H4 (cell line): ENCODE results near the gene SOX5. TPM values are rescaled to one million over a fixed set of nuclear protein-coding genes. Genes with fewer than 3 reads are reported as not detected.
"Not testable (repeated sequence)": the region's sequence is repeated elsewhere in the genome, so short reads cannot be mapped to it uniquely, and the experiment has no call there.

ENCODE experiments used
- DNase-seq: peaks from one replicate; pipeline ENCODE4 v3.0.0-alpha.2; 2015; ENCODE audit warnings: low spot score
- total RNA-seq: library from RNA; depleted of rRNA; stranded (reverse); fragments of >200 nt; shearing (Covaris generic); gene quantifications from 2 replicates; pipeline ENCODE4 v1.2.3, GENCODE V29; 2014

SOX5 gene
- total RNA-seq, 1 experiment from 2014 or later, result 2.5 TPM

DNA sequence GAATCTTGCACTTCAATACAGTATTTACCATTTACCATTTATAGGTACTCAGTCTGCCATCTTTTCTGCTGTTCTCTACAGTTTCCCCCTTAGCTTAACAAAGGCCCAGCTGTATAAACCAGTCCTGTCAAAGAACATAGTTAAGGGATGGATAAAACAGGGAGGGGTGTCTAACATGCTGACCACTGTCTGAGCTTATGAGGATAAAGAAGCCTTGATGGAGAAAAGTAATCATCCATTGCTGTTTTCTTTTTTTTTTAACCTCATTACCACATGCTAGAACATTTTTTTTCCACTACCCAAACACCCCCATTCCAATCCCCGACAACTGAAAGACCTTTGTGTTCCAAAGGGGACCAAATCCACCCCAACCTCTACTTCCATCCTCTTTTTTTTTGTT lies 39.9 kb downstream of the SOX5 start:
- DNase-seq, result no peak

DNA sequence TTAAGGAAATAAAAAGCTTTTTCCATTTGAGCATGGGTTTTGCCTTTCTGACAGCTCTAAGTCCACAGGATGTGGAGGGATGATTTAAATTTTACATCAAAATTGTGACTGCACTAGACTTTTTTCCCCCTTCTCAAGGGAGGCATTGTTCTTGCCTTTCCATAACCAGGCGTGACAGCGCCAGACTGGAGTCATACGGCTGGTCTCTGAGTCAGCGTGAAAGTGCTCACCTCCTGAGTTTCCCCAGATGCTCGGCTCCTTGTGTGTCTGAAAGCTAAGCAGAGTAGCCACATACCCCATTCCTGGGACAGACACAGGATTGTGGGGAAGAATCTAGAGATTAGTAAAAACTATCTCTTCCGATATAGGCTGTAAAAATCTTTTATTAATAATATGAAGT lies 43.1 kb downstream of the SOX5 start:
- peak; percentile 79 for DNase-seq

DNA sequence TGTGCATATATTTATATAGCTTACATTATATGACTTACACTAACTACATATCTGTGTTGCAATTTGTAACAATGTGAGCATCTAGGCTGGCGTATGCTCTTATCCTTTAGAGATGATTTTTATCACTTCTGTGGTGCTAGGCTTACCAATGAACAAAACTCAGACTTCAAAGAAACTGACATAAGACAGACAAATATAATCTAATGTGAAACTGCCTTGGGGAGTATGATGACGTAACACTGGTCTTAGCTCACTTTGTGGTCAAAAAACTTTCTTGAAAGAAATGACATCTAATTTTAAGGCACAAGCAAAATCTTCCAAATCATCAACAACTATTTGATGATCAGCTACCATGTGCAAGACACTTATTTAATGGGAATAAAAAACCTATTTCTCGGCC lies 50.0 kb downstream of the SOX5 start:
- DNase-seq, result no peak

- DNase-seq, result no peak
Measured at GRCh38 chr12:23898121-23898520, 51.3 kb downstream of the SOX5 start.

- DNase-seq, result peak; percentile 2
Measured at GRCh38 chr12:23895792-23896218, 53.7 kb downstream of the SOX5 start.

- DNase-seq, result no peak
Measured at GRCh38 chr12:23893611-23894010, 55.9 kb downstream of the SOX5 start.

GRCh38 chr12:23891115-23891514 lies 58.4 kb downstream of the SOX5 start:
- DNase-seq, result no peak

- DNase-seq, result no peak
Measured at GRCh38 chr12:23889069-23889440, 60.4 kb downstream of the SOX5 start.

GRCh38 chr12:23888396-23889068 lies 60.9 kb downstream of the SOX5 start:
- no peak for DNase-seq

GRCh38 chr12:23887055-23887835 lies 62.2 kb downstream of the SOX5 start:
- DNase-seq, result no peak

DNA sequence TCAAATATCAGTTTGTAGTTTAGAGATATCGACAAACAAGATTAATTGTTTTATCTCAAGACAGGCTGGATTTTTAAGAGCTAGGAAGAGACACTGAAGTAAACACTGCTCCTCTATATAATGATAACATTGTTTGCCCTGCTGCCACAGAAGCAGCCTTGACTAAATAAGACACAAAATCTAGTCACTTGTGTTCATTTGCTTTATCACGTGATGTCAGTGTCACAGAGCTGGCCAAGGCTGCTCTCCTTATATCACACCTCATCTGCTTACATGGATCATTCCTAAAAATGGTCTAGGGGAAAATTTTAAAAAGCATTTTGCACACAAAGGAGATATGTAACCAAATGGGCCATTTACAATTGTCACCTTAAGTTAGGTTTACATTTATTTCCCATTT lies 64.1 kb downstream of the SOX5 start:
- no peak for DNase-seq

DNA sequence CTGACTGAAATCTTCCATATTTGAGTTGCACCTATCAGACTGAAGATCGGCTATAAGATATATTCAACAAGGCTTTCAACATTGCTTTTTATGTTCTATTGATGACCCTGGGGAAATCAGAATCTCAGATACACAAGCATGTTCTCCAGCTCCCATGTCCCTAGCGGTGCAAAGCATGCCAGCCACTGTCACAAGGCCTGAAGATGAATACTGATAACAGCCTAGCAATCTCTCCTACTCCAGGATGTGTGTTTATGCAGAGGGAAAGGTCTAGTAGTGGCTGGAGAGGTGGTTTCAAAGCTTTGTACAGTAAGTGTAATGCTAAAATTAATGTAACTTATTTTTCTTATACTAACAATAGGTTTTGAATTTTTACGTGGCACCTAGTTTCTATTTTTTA lies 64.6 kb downstream of the SOX5 start:
- DNase-seq, result no peak

GRCh38 chr12:23880988-23881387 lies 68.5 kb downstream of the SOX5 start:
- no peak for DNase-seq

DNA sequence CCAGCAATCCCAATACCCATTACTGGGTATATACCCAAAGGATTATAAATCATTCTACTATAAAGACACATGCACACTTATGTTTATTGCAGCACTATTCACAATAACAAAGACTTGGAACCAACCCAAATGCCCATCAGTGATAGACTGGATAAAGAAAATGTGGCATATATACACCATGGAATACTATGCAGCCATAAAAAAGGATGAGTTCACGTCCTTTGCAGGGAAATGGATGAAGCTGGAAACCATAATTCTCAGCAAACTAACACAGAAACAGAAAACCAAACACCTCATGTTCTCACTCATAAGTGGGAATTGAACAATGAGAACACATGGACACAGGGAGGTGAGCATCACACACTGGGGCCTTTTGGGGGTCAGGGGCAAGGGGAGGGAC lies 72.9 kb downstream of the SOX5 start:
- DNase-seq, result not testable (repeated sequence)

DNA sequence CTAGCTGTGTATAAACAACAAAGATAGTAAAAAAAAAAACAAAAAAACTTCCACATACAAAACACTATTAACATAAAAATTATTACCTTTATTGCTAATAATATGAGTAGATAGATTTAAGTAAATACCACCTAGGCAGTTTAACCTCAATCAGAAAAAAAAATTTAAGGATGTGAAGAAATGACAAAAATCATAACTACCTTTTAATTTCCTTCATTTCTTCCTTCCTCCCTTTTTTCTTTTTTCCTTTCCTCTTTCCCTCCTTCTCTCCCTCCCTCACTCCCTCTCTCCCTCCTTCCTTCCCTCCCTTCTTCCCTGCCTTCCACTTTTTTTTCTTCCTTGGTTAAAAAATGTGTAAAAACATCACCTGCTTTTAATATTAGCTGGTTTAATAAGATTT lies 81.7 kb downstream of the SOX5 start:
- DNase-seq, result no peak

GRCh38 chr12:23862701-23863100 lies 86.8 kb downstream of the SOX5 start:
- no peak for DNase-seq

GRCh38 chr12:23860019-23860418 lies 89.5 kb downstream of the SOX5 start:
- no peak for DNase-seq

DNA sequence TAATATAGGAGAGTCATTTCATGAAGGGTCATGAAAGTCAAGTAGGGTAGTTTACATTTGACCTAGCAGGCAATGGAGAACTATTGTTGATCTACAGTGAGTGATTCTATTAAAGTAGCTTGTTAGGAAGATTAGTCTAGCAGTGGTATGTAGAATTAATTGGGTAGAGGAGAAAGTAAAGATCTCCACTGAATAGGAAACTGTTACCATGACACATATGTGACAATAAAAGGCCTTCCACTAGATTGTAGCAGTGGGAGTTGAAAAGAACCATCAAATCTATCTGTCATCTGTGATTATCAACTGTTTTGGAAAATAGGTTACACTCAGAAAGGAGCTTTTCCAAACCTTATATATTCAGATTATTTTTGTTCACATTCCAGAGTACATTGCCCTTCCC lies 92.3 kb downstream of the SOX5 start:
- no peak for DNase-seq

GRCh38 chr12:23855813-23856212 lies 93.7 kb downstream of the SOX5 start:
- DNase-seq, result no peak

GRCh38 chr12:23854598-23854997 lies 94.9 kb downstream of the SOX5 start:
- DNase-seq, result no peak

DNA sequence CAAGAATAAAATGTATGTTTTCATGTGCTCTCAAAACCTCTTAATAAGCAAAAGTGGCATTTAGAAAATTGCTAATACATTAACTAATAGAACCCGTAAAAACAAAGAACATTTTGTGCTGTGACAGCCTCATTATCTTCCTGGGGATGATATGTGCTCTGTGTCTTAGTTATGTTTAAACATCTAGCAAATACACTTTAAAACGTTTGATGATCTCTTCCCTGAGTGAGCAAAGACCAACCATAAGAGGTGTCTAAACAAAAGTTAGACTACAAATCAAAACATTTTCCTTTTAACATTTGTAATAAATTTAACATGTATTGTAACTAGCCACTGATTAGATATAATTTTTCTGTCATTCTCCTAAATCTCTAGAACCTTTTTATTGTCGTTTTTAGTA lies 95.8 kb downstream of the SOX5 start:
- no peak for DNase-seq

- no peak for DNase-seq
Measured at GRCh38 chr12:23851602-23852001, 97.9 kb downstream of the SOX5 start.

GRCh38 chr12:23847857-23848256 lies 101.6 kb downstream of the SOX5 start:
- DNase-seq, result no peak

DNA sequence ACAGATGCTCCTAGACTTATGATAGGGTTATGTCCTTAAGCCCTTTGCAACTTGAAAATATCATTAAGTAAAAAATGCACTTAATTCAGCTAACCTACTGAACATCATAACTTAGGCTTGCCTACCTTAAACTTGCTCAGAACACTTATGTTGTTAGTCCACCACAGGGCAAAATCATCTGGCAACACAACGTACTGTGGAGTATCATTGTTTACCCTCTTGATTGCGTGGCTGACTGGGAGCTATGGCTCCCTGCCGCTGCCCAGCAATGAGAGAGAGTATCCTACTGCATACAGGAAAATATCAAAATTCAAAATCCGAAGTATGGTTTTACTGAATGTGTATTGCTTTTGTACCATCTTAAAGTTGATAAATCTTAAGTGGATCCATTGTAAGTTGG lies 105.5 kb downstream of the SOX5 start:
- no peak for DNase-seq
